Measurements from ENCODE around the gene HSD3B1.

Gene HSD3B1

GRCh38 chr1:119537966-119538365, 31.0 kb downstream of the HSD3B1 start:
- H3K9me3 ChIP-seq (replicated peaks in 1 of 2; ENCODE audit: control insufficient read depth in 2 of 2, insufficient read depth in 1 of 2, low read depth in 1 of 2, low read length in 2 of 2) = no peaks in the 10 kb centered on the region
- H2BK15ac ChIP-seq (ENCODE audit: low read length) = no peak overlapping the region
- H3K27ac ChIP-seq (replicated peaks; ENCODE audit: low read length) = no peak overlapping the region
- no peak overlapping the region for H3K4ac ChIP-seq (ENCODE audit: low read length)
- H3K4me1 ChIP-seq (ENCODE audit: control insufficient read depth in 2 of 2, insufficient read depth in 1 of 2, low read depth in 1 of 2, low read length in 2 of 2) = peaks cover 0 to 2% of the 10 kb centered on the region in 2 donors
- no peak overlapping the region for H4K8ac ChIP-seq (ENCODE audit: low read depth, low read length)
- H2AFZ ChIP-seq (ENCODE audit: low read length) = no peak overlapping the region
- no peaks in the 10 kb centered on the region for H3K27me3 ChIP-seq (ENCODE audit: control insufficient read depth in 3 of 3, insufficient read depth in 3 of 3, low read depth in 1 of 3, low read length in 3 of 3)
- no peaks in the 10 kb centered on the region for H3K36me3 ChIP-seq (replicated peaks in 1 of 2; ENCODE audit: control insufficient read depth in 2 of 2, insufficient read depth in 2 of 2, low read length in 2 of 2)
- H4K91ac ChIP-seq (ENCODE audit: low read depth, low read length, poor library complexity) = no peak overlapping the region
- no peak overlapping the region for H3K4me3 ChIP-seq (ENCODE audit: low read length in 2 of 2)
- no peak overlapping the region for H2BK12ac ChIP-seq (ENCODE audit: low read length)
- no peak overlapping the region for H3K4me2 ChIP-seq (ENCODE audit: insufficient read depth, low read length, poor library complexity, severe bottlenecking)
- no peak overlapping the region for H2BK120ac ChIP-seq (ENCODE audit: low read depth, low read length)
- H3K79me1 ChIP-seq (ENCODE audit: low read depth, low read length) = no peaks in the 10 kb centered on the region
- H3K23ac ChIP-seq (ENCODE audit: low read depth, low read length, poor library complexity) = no peak overlapping the region
- H3K14ac ChIP-seq (ENCODE audit: low read length) = no peak overlapping the region
- no peak overlapping the region for H2BK5ac ChIP-seq (ENCODE audit: low read length)
- H2AK5ac ChIP-seq (ENCODE audit: low read depth, low read length) = no peak overlapping the region
- no CpG with 5 or more reads among the region's 3 CpGs for WGBS, 2 donors (ENCODE audit: extremely low coverage in 2 of 2, insufficient read length in 2 of 2, insufficient replicate concordance in 1 of 2)
- no peak for DNase-seq (ENCODE audit: low spot score)
- no peak overlapping the region for H3K18ac ChIP-seq (ENCODE audit: low read length)
- no peak overlapping the region for H3K9ac ChIP-seq (ENCODE audit: low read depth, low read length, poor library complexity)

GRCh38 chr1:119539636-119540035, 32.6 kb downstream of the HSD3B1 start:
- peaks cover 0 to 2% of the 10 kb centered on the region in 2 donors for H3K4me1 ChIP-seq (ENCODE audit: control insufficient read depth in 2 of 2, insufficient read depth in 1 of 2, low read depth in 1 of 2, low read length in 2 of 2)
- H3K4me2 ChIP-seq (ENCODE audit: insufficient read depth, low read length, poor library complexity, severe bottlenecking) = no peak overlapping the region
- no peak overlapping the region for H2BK5ac ChIP-seq (ENCODE audit: low read length)
- H2BK12ac ChIP-seq (ENCODE audit: low read length) = no peak overlapping the region
- no peak overlapping the region for H4K91ac ChIP-seq (ENCODE audit: low read depth, low read length, poor library complexity)
- no peak overlapping the region for H3K18ac ChIP-seq (ENCODE audit: low read length)
- no peak overlapping the region for H3K9ac ChIP-seq (ENCODE audit: low read depth, low read length, poor library complexity)
- H3K9me3 ChIP-seq (replicated peaks in 1 of 2; ENCODE audit: control insufficient read depth in 2 of 2, insufficient read depth in 1 of 2, low read depth in 1 of 2, low read length in 2 of 2) = no peaks in the 10 kb centered on the region
- H3K14ac ChIP-seq (ENCODE audit: low read length) = no peak overlapping the region
- H2AK5ac ChIP-seq (ENCODE audit: low read depth, low read length) = no peak overlapping the region
- no peak overlapping the region for H3K23ac ChIP-seq (ENCODE audit: low read depth, low read length, poor library complexity)
- H3K27me3 ChIP-seq (ENCODE audit: control insufficient read depth in 3 of 3, insufficient read depth in 3 of 3, low read depth in 1 of 3, low read length in 3 of 3) = no peaks in the 10 kb centered on the region
- no peak overlapping the region for H3K4me3 ChIP-seq (ENCODE audit: low read length in 2 of 2)
- H3K4ac ChIP-seq (ENCODE audit: low read length) = no peak overlapping the region
- H3K79me1 ChIP-seq (ENCODE audit: low read depth, low read length) = no peaks in the 10 kb centered on the region
- H3K36me3 ChIP-seq (replicated peaks in 1 of 2; ENCODE audit: control insufficient read depth in 2 of 2, insufficient read depth in 2 of 2, low read length in 2 of 2) = no peaks in the 10 kb centered on the region
- H3K27ac ChIP-seq (replicated peaks; ENCODE audit: low read length) = no peak overlapping the region
- H2BK120ac ChIP-seq (ENCODE audit: low read depth, low read length) = no peak overlapping the region
- no peak overlapping the region for H4K8ac ChIP-seq (ENCODE audit: low read depth, low read length)
- no peak overlapping the region for H2BK15ac ChIP-seq (ENCODE audit: low read length)
- H2AFZ ChIP-seq (ENCODE audit: low read length) = no peak overlapping the region
- DNase-seq (ENCODE audit: low spot score) = no peak

- H2AK5ac ChIP-seq (ENCODE audit: low read depth, low read length) = no peak overlapping the region
- no CpG with 5 or more reads among the region's 3 CpGs for WGBS, 2 donors (ENCODE audit: extremely low coverage in 2 of 2, insufficient read length in 2 of 2, insufficient replicate concordance in 1 of 2)
- H3K23ac ChIP-seq (ENCODE audit: low read depth, low read length, poor library complexity) = no peak overlapping the region
- H3K27me3 ChIP-seq (ENCODE audit: control insufficient read depth in 3 of 3, insufficient read depth in 3 of 3, low read depth in 1 of 3, low read length in 3 of 3) = no peaks in the 10 kb centered on the region
- no peak overlapping the region for H3K14ac ChIP-seq (ENCODE audit: low read length)
- H4K8ac ChIP-seq (ENCODE audit: low read depth, low read length) = no peak overlapping the region
- H4K91ac ChIP-seq (ENCODE audit: low read depth, low read length, poor library complexity) = no peak overlapping the region
- H3K9ac ChIP-seq (ENCODE audit: low read depth, low read length, poor library complexity) = no peak overlapping the region
- no peak overlapping the region for H3K4ac ChIP-seq (ENCODE audit: low read length)
- H3K18ac ChIP-seq (ENCODE audit: low read length) = no peak overlapping the region
- H3K9me3 ChIP-seq (replicated peaks in 1 of 2; ENCODE audit: control insufficient read depth in 2 of 2, insufficient read depth in 1 of 2, low read depth in 1 of 2, low read length in 2 of 2) = no peaks in the 10 kb centered on the region
- no peak overlapping the region for H3K27ac ChIP-seq (replicated peaks; ENCODE audit: low read length)
- H3K36me3 ChIP-seq (replicated peaks in 1 of 2; ENCODE audit: control insufficient read depth in 2 of 2, insufficient read depth in 2 of 2, low read length in 2 of 2) = no peaks in the 10 kb centered on the region
- no peak overlapping the region for H2BK5ac ChIP-seq (ENCODE audit: low read length)
- H2AFZ ChIP-seq (ENCODE audit: low read length) = no peak overlapping the region
- H3K4me3 ChIP-seq (ENCODE audit: low read length in 2 of 2) = no peak overlapping the region
- DNase-seq (ENCODE audit: low spot score) = no peak
- H3K4me2 ChIP-seq (ENCODE audit: insufficient read depth, low read length, poor library complexity, severe bottlenecking) = no peak overlapping the region
- H2BK15ac ChIP-seq (ENCODE audit: low read length) = no peak overlapping the region
- peaks cover 0 to 2% of the 10 kb centered on the region in 2 donors for H3K4me1 ChIP-seq (ENCODE audit: control insufficient read depth in 2 of 2, insufficient read depth in 1 of 2, low read depth in 1 of 2, low read length in 2 of 2)
- no peaks in the 10 kb centered on the region for H3K79me1 ChIP-seq (ENCODE audit: low read depth, low read length)
- H2BK120ac ChIP-seq (ENCODE audit: low read depth, low read length) = no peak overlapping the region
- no peak overlapping the region for H2BK12ac ChIP-seq (ENCODE audit: low read length)
Measured at GRCh38 chr1:119541389-119541788, 34.4 kb downstream of the HSD3B1 start.

- no CpG with 5 or more reads among the region's 2 CpGs for WGBS, 2 donors (ENCODE audit: extremely low coverage in 2 of 2, insufficient read length in 2 of 2, insufficient replicate concordance in 1 of 2)
Measured at GRCh38 chr1:119542492-119542946, 35.5 kb downstream of the HSD3B1 start.

More at GRCh38 chr1:119542492-119542946, 35.5 kb downstream of the HSD3B1 start:
- H2AK5ac ChIP-seq (ENCODE audit: low read depth, low read length) = no peak overlapping the region
- no peaks in the 10 kb centered on the region for H3K36me3 ChIP-seq (replicated peaks in 1 of 2; ENCODE audit: control insufficient read depth in 2 of 2, insufficient read depth in 2 of 2, low read length in 2 of 2)
- no peak overlapping the region for H2BK15ac ChIP-seq (ENCODE audit: low read length)
- peaks cover 0 to 2% of the 10 kb centered on the region in 2 donors for H3K4me1 ChIP-seq (ENCODE audit: control insufficient read depth in 2 of 2, insufficient read depth in 1 of 2, low read depth in 1 of 2, low read length in 2 of 2)
- no peak overlapping the region for H4K91ac ChIP-seq (ENCODE audit: low read depth, low read length, poor library complexity)
- H2BK12ac ChIP-seq (ENCODE audit: low read length) = no peak overlapping the region
- no peak overlapping the region for H2AFZ ChIP-seq (ENCODE audit: low read length)
- no peak overlapping the region for H3K4ac ChIP-seq (ENCODE audit: low read length)
- H3K27me3 ChIP-seq (ENCODE audit: control insufficient read depth in 3 of 3, insufficient read depth in 3 of 3, low read depth in 1 of 3, low read length in 3 of 3) = no peaks in the 10 kb centered on the region
- no peak overlapping the region for H2BK120ac ChIP-seq (ENCODE audit: low read depth, low read length)
- no peak overlapping the region for H3K23ac ChIP-seq (ENCODE audit: low read depth, low read length, poor library complexity)
- no peak overlapping the region for H4K8ac ChIP-seq (ENCODE audit: low read depth, low read length)
- no peak overlapping the region for H3K27ac ChIP-seq (replicated peaks; ENCODE audit: low read length)
- H3K4me3 ChIP-seq (ENCODE audit: low read length in 2 of 2) = no peak overlapping the region
- no peak overlapping the region for H2BK5ac ChIP-seq (ENCODE audit: low read length)
- no peaks in the 10 kb centered on the region for H3K79me1 ChIP-seq (ENCODE audit: low read depth, low read length)
- no peaks in the 10 kb centered on the region for H3K9me3 ChIP-seq (replicated peaks in 1 of 2; ENCODE audit: control insufficient read depth in 2 of 2, insufficient read depth in 1 of 2, low read depth in 1 of 2, low read length in 2 of 2)
- no peak overlapping the region for H3K14ac ChIP-seq (ENCODE audit: low read length)
- no peak overlapping the region for H3K9ac ChIP-seq (ENCODE audit: low read depth, low read length, poor library complexity)
- no peak overlapping the region for H3K18ac ChIP-seq (ENCODE audit: low read length)
- no peak overlapping the region for H3K4me2 ChIP-seq (ENCODE audit: insufficient read depth, low read length, poor library complexity, severe bottlenecking)
- no peak for DNase-seq (ENCODE audit: low spot score)
